Spleen (tissue), 11 donors: Measurements from ENCODE around the gene UBE2U. TPM values are rescaled to one million over a fixed set of nuclear protein-coding genes. Genes with fewer than 3 reads are reported as not detected.

ENCODE experiments used
- DNase-seq: peaks from one replicate; pipeline ENCODE4 v3.0.0-alpha.2; 2020
- H3K27ac ChIP-seq, 8 donors: fragments of 200-600 bp; sonication (generic) in 7 of 8; 1 replicate in 4 of 8; 2 replicates in 4 of 8; pipeline versions ENCODE4 v1.5.0 to v1.8.0; 2016 to 2021; ENCODE audit warnings: inconsistent platforms in 4 of 8, mild to moderate bottlenecking in 4 of 8, moderate library complexity in 1 of 8
- H3K27me3 ChIP-seq, 7 donors: fragments of 200-600 bp; sonication (generic) in 6 of 7; replicated peaks in 1 of 7; 1 replicate in 4 of 7; 2 replicates in 3 of 7; pipeline versions ENCODE4 v1.5.0 to v1.8.0; 2016 to 2021; ENCODE audit warnings: inconsistent platforms in 3 of 7, mild to moderate bottlenecking in 1 of 7
- H3K36me3 ChIP-seq, 6 donors: fragments of 200-600 bp; sonication (generic) in 5 of 6; 1 replicate in 4 of 6; 2 replicates in 2 of 6; pipeline versions ENCODE4 v1.5.0 to v1.8.0; 2016 to 2021; ENCODE audit warnings: inconsistent platforms in 2 of 6
- H3K4me1 ChIP-seq, 6 donors: fragments of 200-600 bp; sonication (generic) in 5 of 6; 1 replicate in 3 of 6; 2 replicates in 3 of 6; pipeline versions ENCODE4 v1.5.0 to v1.8.0; 2016 to 2021; ENCODE audit warnings: inconsistent platforms in 3 of 6
- H3K4me3 ChIP-seq, 8 donors: fragments of 200-600 bp; sonication (generic) in 7 of 8; 1 replicate in 4 of 8; 2 replicates in 4 of 8; pipeline versions ENCODE4 v1.5.0 to v1.8.0; 2016 to 2021; ENCODE audit warnings: inconsistent platforms in 4 of 8, mild to moderate bottlenecking in 4 of 8, moderate library complexity in 2 of 8
- H3K9me3 ChIP-seq, 8 donors: fragments of 200-600 bp; sonication (generic) in 7 of 8; 1 replicate in 4 of 8; 2 replicates in 4 of 8; pipeline versions ENCODE4 v1.5.0 to v1.8.0; 2016 to 2021; ENCODE audit warnings: inconsistent platforms in 4 of 8
- POLR2A ChIP-seq, 3 donors: fragments of 450-650 bp; IDR thresholded peaks; one replicate each; pipeline ENCODE4 v1.5.1; 2017; ENCODE audit warnings: antibody characterized with exemption in 3 of 3, mild to moderate bottlenecking in 1 of 3
- POLR2AphosphoS5 ChIP-seq, 3 donors: sonication (generic); formaldehyde crosslinking; IDR thresholded peaks; one replicate each; pipeline ENCODE4 v1.5.1; 2017; ENCODE audit warnings: antibody characterized with exemption in 3 of 3
- WGBS, 5 donors: extraction: QIAGEN DNeasy Blood & Tissue Kit in 3 of 5; methylation state at CpG; one replicate each; pipeline versions ENCODE4 v1.1.5 to v1.1.7; 2013 to 2018; 5-methylcytosine and 5-hydroxymethylcytosine counted together
- intact Hi-C: fragments of 100-400 bp; cut with DNase I; formaldehyde crosslinking; loops from one replicate; pipeline ENCODE4 v1.15.0; 2023; ENCODE audit warnings: low total_unique reads
- polyA plus RNA-seq, 3 donors: library from polyadenylated mRNA; stranded (reverse); fragments of 200-250 nt; gene quantifications; one replicate each; pipeline ENCODE4 v1.2.1, GENCODE V29; 2013
- total RNA-seq, 7 donors: library from RNA; depleted of rRNA in 3 of 7; stranded (reverse); fragments of >200 nt in 3 of 7; fragmentation: NEBNext Ultra II Directional in 4 of 7; extraction: Animal tissue kit (Norgen Biotek cat#: 25700) in 4 of 7; gene quantifications; one replicate each; pipeline versions ENCODE4 v1.1.0 to v1.2.1, GENCODE V29; 2016 to 2021
- TF ChIP-seq, protein P1 (sequence below), 11 experiments: fragments of 200-600 bp in 7 of 11; fragments of 450-650 bp in 4 of 11; sonication (generic) in 4 of 11; IDR thresholded peaks in 8 of 11; conservative IDR thresholded peaks in 3 of 11; 1 replicate in 7 of 11; 2 replicates in 4 of 11; pipeline versions ENCODE4 v1.4.0 to v1.8.0; 2016 to 2021; ENCODE audit warnings: antibody characterized with exemption in 11 of 11, inconsistent platforms in 4 of 11, mild to moderate bottlenecking in 1 of 11
- donor health status: healthy with polysubstance abuse.
- donor health status: DM: no; HTN: no; CAD: no; lungs with moderate emphysema.
- donor health status: DM: no; HTN: no; CAD: no.
- donor health status: Bipolar disorder and iron deficiency.
- donor health status: healthy.
- donor health status: DM: no; HTN: no; CAD: no.
- donor health status: DM: yes; HTN: yes; CAD: no.

The UBE2U gene
- total and polyA plus RNA-seq, 10 donors = not detected

DNA sequence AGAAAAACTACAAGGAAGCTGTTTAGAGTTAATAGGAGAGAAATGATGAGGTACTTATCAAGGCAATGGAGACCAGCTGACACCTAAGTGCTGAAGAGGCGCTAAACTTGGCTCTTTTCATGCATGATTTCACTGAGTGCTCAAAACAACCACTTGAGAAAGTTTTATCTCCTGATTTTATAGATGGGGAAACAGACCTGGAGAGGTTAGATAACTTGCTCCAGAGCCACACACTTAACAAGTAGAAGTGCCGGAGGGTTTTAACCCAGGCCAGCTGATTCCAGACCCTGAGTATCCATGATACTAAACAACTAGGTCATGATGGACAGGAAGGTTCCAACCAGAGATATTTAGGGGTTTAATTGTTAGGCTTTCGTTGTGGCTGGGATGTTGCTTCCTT is 25.9 kb downstream of the UBE2U start:
- TF ChIP-seq POLR2A (IDR thresholded peaks at IDR 0.05) (no peak), POLR2AphosphoS5 (IDR thresholded peaks at IDR 0.05) (no peak)
- TF ChIP-seq, protein P1, sequence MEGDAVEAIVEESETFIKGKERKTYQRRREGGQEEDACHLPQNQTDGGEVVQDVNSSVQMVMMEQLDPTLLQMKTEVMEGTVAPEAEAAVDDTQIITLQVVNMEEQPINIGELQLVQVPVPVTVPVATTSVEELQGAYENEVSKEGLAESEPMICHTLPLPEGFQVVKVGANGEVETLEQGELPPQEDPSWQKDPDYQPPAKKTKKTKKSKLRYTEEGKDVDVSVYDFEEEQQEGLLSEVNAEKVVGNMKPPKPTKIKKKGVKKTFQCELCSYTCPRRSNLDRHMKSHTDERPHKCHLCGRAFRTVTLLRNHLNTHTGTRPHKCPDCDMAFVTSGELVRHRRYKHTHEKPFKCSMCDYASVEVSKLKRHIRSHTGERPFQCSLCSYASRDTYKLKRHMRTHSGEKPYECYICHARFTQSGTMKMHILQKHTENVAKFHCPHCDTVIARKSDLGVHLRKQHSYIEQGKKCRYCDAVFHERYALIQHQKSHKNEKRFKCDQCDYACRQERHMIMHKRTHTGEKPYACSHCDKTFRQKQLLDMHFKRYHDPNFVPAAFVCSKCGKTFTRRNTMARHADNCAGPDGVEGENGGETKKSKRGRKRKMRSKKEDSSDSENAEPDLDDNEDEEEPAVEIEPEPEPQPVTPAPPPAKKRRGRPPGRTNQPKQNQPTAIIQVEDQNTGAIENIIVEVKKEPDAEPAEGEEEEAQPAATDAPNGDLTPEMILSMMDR (IDR thresholded peaks at IDR 0.05 in 8 of 11, conservative IDR thresholded peaks at IDR 0.05 in 3 of 11) = no peak
- H3K27ac ChIP-seq = no peak overlapping the region

DNA sequence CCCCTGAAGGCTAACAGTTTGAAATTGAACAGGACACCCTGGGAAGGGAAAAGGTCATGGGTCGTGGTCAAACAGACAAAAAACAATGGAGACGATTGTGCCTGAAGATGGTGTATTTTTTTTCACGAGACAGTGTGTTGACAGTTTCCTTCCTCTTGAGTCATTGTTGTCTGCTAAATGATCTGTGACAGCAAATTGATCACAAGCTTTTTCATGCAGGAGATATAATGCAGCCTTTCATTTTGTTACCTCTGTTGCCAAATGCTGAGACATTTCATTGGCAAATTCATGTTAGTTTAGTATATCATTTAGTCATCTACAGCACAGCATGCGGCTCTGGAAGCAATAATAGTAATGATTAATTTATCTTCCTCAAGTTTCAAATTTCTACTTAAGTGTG is 27.7 kb downstream of the UBE2U start:
- DNase-seq = no peak
- TF ChIP-seq, protein P1 (IDR thresholded peaks at IDR 0.05 in 8 of 11, conservative IDR thresholded peaks at IDR 0.05 in 3 of 11) = no peak
- TF ChIP-seq POLR2A (IDR thresholded peaks at IDR 0.05) (no peak), POLR2AphosphoS5 (IDR thresholded peaks at IDR 0.05) (no peak)
- 27 to 48% (median 36%) methylated on average over 4 of the region's 4 CpGs for WGBS, 5 donors

More for the DNA sequence above, 25.9 kb downstream of the UBE2U start:
- WGBS, 5 donors = 76 to 87% (median 81%) methylated on average over 3 of the region's 3 CpGs
- no peaks in the 10 kb centered on the region for H3K9me3 ChIP-seq
- no peaks in the 10 kb centered on the region for H3K27me3 ChIP-seq
- H3K4me3 ChIP-seq = no peak overlapping the region
- no peaks in the 10 kb centered on the region for H3K36me3 ChIP-seq
- no peak for DNase-seq
- intact Hi-C loops = no loop called here
- peaks cover 0 to 9% (median 0%) of the 10 kb centered on the region in 6 donors for H3K4me1 ChIP-seq

DNA sequence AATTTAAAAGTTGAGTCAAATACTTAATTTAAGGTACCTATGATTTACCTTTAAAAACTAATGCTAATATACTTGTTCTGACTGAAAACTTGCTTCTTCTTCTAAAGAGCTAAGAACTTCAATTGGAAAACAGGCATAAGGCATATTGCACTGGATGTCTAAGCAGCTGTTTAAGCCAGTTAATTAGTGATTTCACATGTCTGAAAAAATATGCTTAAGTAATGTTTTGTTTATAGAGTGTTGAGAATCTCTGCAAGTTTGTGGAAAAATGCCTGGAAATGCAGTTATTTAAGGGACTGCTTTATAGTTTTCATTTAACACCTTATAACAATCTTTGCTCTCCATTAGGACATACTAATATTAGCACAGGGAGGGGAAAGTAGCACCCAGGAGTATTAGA is 28.2 kb downstream of the UBE2U start:
- no peaks in the 10 kb centered on the region for H3K27me3 ChIP-seq
- no peak overlapping the region for H3K4me3 ChIP-seq
- no peaks in the 10 kb centered on the region for H3K36me3 ChIP-seq
- intact Hi-C loops = no loop called here
- no peaks in the 10 kb centered on the region for H3K9me3 ChIP-seq
- no peak for DNase-seq
- TF ChIP-seq, protein P1 (IDR thresholded peaks at IDR 0.05 in 8 of 11, conservative IDR thresholded peaks at IDR 0.05 in 3 of 11) = no peak
- TF ChIP-seq POLR2AphosphoS5 (IDR thresholded peaks at IDR 0.05) (no peak), POLR2A (IDR thresholded peaks at IDR 0.05) (no peak)
- no peak overlapping the region for H3K27ac ChIP-seq
- H3K4me1 ChIP-seq = peaks cover 0 to 9% (median 0%) of the 10 kb centered on the region in 6 donors

More for the DNA sequence above, 27.7 kb downstream of the UBE2U start:
- no peaks in the 10 kb centered on the region for H3K9me3 ChIP-seq
- no peaks in the 10 kb centered on the region for H3K36me3 ChIP-seq
- no peaks in the 10 kb centered on the region for H3K27me3 ChIP-seq
- no peak overlapping the region for H3K27ac ChIP-seq
- no peak overlapping the region for H3K4me3 ChIP-seq
- H3K4me1 ChIP-seq = peaks cover 0 to 9% (median 0%) of the 10 kb centered on the region in 6 donors
- intact Hi-C loops = no loop called here

DNA sequence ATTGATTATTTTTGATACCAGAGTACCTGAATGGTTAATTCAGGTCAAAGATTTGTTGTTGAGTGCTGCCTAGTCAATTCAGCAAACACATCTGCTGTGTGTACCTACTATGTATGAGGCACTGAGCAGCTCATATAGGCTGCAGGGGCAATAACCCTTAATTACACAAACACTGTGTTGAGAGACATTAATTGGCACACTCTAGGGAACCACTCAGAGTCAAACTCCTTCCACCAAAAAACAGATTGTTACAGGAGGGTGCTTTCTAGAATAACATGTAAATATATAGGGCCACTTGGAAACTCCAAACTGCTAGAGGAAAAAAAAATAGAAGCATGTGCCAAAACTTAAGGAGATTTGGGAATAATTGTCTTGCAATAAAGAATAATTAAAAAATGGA is 31.3 kb downstream of the UBE2U start:
- Histone ChIP-seq H3K27ac (no peak overlapping the region), H3K9me3 (no peaks in the 10 kb centered on the region), H3K36me3 (no peaks in the 10 kb centered on the region), H3K4me1 (peaks cover 0 to 9% (median 0%) of the 10 kb centered on the region in 6 donors), H3K4me3 (no peak overlapping the region), H3K27me3 (peaks cover 0 to 5% (median 0%) of the 10 kb centered on the region in 7 donors)
- TF ChIP-seq, protein P1 (IDR thresholded peaks at IDR 0.05 in 8 of 11, conservative IDR thresholded peaks at IDR 0.05 in 3 of 11) = no peak
- TF ChIP-seq POLR2AphosphoS5 (IDR thresholded peaks at IDR 0.05) (no peak), POLR2A (IDR thresholded peaks at IDR 0.05) (no peak)
- intact Hi-C loops = no loop called here
- DNase-seq = no peak
